ENCODE results near the gene GNAO1. TPM values are rescaled to one million over a fixed set of nuclear protein-coding genes. Genes with fewer than 3 reads are reported as not detected.

Gene GNAO1
- total and polyA plus RNA-seq, 7 donors: 0.69 to 67.0 (median 28.8) TPM

- H3K9me3 ChIP-seq: no peaks in the 10 kb centered on the region
- WGBS, 2 donors: 80 to 88% methylated on average over 7 of the region's 7 CpGs
- intact Hi-C loops (cut with DNase I): no loop called here
- H3K4me1 ChIP-seq: peaks cover 7 to 97% (median 82%) of the 10 kb centered on the region in 4 donors
- TF ChIP-seq POLR2A (IDR thresholded peaks at IDR 0.05) (no peak), CTCF (IDR thresholded peaks at IDR 0.05) (no peak), EP300 (IDR thresholded peaks at IDR 0.05) (no peak), POLR2AphosphoS5 (IDR thresholded peaks at IDR 0.05) (no peak)
- DNase-seq: peak; percentile 51
- H3K4me3 ChIP-seq: no peak overlapping the region
- no peaks in the 10 kb centered on the region for H3K27me3 ChIP-seq
- H3K27ac ChIP-seq: peak overlapping the region in 3 of 4 donors; percentile 82 to 91 (median 90)
- no peaks in the 10 kb centered on the region for H3K36me3 ChIP-seq
Observed at GRCh38 chr16:56261656-56262055, 70.4 kb downstream of the GNAO1 start.

- DNase-seq: peak; percentile 72
- no peaks in the 10 kb centered on the region for H3K27me3 ChIP-seq
- intact Hi-C loops (cut with DNase I): no loop called here
- H3K4me3 ChIP-seq: no peak overlapping the region
- peaks cover 7 to 97% (median 82%) of the 10 kb centered on the region in 4 donors for H3K4me1 ChIP-seq
- WGBS, 2 donors: 32 to 38% methylated on average over 5 of the region's 5 CpGs
- H3K27ac ChIP-seq: peak overlapping the region in 3 of 4 donors; percentile 82 to 91 (median 90)
- H3K9me3 ChIP-seq: no peaks in the 10 kb centered on the region
- H3K36me3 ChIP-seq: no peaks in the 10 kb centered on the region
- no peak for TF ChIP-seq POLR2A (IDR thresholded peaks at IDR 0.05)
Observed at GRCh38 chr16:56262148-56262547, 70.9 kb downstream of the GNAO1 start.

- TF ChIP-seq CTCF (IDR thresholded peaks at IDR 0.05): no peak
- H3K27ac ChIP-seq: peak overlapping the region in 3 of 4 donors; percentile 82 to 91 (median 90)
Observed at GRCh38 chr16:56262551-56263245, 71.4 kb downstream of the GNAO1 start.

GRCh38 chr16:56263711-56264608 lies 72.7 kb downstream of the GNAO1 start:
- Histone ChIP-seq H3K27ac (peak overlapping the region in 3 of 4 donors; percentile 82 to 91 (median 90)), H3K36me3 (no peaks in the 10 kb centered on the region), H3K4me3 (no peak overlapping the region), H3K27me3 (no peaks in the 10 kb centered on the region), H3K9me3 (no peaks in the 10 kb centered on the region), H3K4me1 (peaks cover 2 to 84% (median 68%) of the 10 kb centered on the region in 4 donors)
- intact Hi-C loops (cut with DNase I): no loop called here
- peak; percentile 60 for DNase-seq
- WGBS, 2 donors: 46 to 66% methylated on average over 11 of the region's 11 CpGs
- TF ChIP-seq EP300 (IDR thresholded peaks at IDR 0.05) (no peak), POLR2AphosphoS5 (IDR thresholded peaks at IDR 0.05) (peak in 1 of 4 donors; percentile 5)

More at GRCh38 chr16:56262551-56263245, 71.4 kb downstream of the GNAO1 start:
- no peaks in the 10 kb centered on the region for H3K9me3 ChIP-seq
- DNase-seq: peak; percentile 63
- WGBS, 2 donors: 49 to 50% methylated on average over 9 of the region's 9 CpGs
- H3K27me3 ChIP-seq: no peaks in the 10 kb centered on the region
- H3K4me3 ChIP-seq: no peak overlapping the region
- H3K36me3 ChIP-seq: no peaks in the 10 kb centered on the region
- intact Hi-C loops (cut with DNase I): no loop called here
- peaks cover 6 to 93% (median 79%) of the 10 kb centered on the region in 4 donors for H3K4me1 ChIP-seq

- Histone ChIP-seq H3K4me1 (peaks cover 5 to 84% (median 68%) of the 10 kb centered on the region in 4 donors), H3K4me3 (no peak overlapping the region), H3K9me3 (no peaks in the 10 kb centered on the region), H3K27ac (peak overlapping the region in 3 of 4 donors; percentile 90 to 92 (median 91)), H3K27me3 (no peaks in the 10 kb centered on the region), H3K36me3 (no peaks in the 10 kb centered on the region)
- intact Hi-C loops (cut with DNase I): no loop called here
- no peak for DNase-seq
- TF ChIP-seq POLR2AphosphoS5 (IDR thresholded peaks at IDR 0.05): no peak
- no peak for TF ChIP-seq EP300 (IDR thresholded peaks at IDR 0.05)
- TF ChIP-seq POLR2A (IDR thresholded peaks at IDR 0.05): no peak
- no peak for TF ChIP-seq CTCF (IDR thresholded peaks at IDR 0.05)
- 73 to 85% methylated on average over 2 of the region's 2 CpGs for WGBS, 2 donors
Observed at GRCh38 chr16:56264609-56264972, 73.3 kb downstream of the GNAO1 start.
